Skin epidermis (tissue), 12 donors: Measurements from ENCODE around the gene EPHA6.

Source experiments
- H3K27ac ChIP-seq, 21 experiments: fragments of 200-600 bp; sonication (generic) in 11 of 21; one replicate each; pipeline ENCODE4 v1.5.0; 2020; ENCODE audit warnings: mild to moderate bottlenecking in 3 of 21, inconsistent platforms in 2 of 21, moderate library complexity in 2 of 21
- H3K4me3 ChIP-seq, 7 experiments: fragments of 200-600 bp; sonication (generic) in 2 of 7; one replicate each; pipeline ENCODE4 v1.5.0; 2020; ENCODE audit warnings: inconsistent platforms in 2 of 7, mild to moderate bottlenecking in 2 of 7, moderate library complexity in 1 of 7

EPHA6 gene

DNA sequence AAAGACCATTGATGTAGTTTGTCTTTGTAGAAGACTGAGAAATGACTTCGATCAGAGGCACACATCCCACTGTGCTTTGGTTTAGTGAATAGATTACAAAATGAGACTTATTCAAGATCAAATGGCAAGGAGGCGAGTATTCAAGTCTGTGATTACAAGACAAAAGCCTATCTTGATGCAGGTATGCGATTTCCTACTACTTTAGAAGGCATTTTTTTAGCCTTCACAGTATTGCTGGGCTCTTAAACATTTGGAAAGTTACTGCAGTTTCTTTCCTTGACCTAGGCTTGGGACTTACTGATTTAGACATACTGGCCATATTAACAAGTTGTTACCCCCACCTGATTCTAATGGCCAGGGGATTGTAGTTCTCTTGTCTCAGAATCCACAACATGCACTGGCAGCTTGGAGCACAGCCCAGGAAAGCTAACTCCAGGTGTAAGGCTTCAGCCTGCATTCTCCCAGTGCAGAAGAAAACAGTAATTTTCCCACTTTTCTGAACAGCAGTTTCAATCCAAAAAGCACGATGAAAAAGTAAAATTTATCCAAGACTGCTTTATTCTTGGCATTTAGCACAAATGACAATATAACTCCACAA is 311.6 kb downstream of the EPHA6 start:
- no peak overlapping the region for H3K4me3 ChIP-seq
- H3K27ac ChIP-seq, result no peak overlapping the region

DNA sequence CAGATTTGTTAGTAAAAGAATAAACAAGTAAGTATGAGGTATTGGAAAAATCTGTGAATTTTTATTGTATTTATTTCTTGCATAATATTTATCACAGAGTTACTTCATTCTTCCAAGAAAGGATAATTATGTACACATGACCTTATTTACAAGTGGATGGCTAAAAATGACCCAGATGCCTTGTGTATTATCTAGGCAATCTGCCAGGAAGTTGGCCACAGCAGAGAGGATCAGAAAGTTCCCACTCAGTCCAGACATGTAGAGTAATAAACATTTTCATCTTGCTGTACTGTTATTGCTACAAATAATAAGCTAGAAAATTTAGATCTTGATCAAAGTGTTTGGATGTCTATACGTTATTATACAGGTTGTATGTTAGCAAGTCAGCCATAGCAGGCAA is 317.1 kb downstream of the EPHA6 start:
- Histone ChIP-seq H3K4me3 (no peak overlapping the region), H3K27ac (no peak overlapping the region)

DNA sequence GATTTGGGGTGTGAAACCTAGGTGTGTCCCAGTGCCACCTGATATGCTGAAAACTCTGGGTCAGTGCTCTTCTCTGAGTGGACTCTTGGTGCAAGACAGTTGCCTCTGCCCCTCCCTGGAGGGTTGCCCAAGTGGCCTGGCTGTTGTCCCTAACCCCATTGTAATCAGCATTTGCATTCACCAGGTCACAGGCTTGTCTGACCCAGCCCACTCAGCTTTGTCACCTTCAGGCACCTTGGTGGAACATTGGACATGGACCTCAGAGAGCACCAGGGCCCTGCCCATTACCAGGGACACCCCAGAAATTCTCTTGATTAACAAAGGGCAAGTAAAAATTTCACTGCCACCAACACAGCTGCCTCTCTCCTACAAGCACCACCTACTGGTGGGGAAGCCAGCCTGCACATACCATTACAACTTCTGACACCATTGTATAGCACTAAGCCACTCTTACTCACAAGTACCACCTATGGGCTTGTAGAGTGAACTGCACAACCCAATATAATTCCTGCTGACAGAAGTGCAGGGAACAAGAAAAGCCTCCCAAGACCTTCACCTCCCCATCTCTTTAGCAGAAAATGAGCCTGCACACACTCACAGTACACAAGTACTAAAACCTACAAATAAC is 324.6 kb downstream of the EPHA6 start:
- no peak overlapping the region for H3K27ac ChIP-seq
- no peak overlapping the region for H3K4me3 ChIP-seq

DNA sequence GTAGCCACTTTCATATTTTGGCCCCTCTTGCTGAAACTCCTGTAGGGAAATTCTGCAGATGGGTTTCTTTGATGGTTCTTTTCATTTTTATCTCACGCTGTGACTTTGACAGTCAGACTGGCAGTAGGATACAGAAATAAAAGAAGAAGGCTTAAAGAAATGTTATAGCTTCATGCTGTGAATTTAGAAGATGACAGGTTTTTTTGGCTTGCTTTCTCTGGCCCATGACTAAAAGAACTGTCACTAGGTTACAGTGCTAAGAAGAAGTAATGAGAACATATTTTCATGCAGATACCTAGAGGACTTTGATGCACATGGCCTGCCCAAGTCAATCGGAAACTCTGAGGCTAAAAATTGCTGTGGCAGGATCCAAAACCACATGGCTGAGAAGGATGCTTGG is 334.5 kb downstream of the EPHA6 start:
- no peak overlapping the region for H3K4me3 ChIP-seq
- H3K27ac ChIP-seq, result no peak overlapping the region

DNA sequence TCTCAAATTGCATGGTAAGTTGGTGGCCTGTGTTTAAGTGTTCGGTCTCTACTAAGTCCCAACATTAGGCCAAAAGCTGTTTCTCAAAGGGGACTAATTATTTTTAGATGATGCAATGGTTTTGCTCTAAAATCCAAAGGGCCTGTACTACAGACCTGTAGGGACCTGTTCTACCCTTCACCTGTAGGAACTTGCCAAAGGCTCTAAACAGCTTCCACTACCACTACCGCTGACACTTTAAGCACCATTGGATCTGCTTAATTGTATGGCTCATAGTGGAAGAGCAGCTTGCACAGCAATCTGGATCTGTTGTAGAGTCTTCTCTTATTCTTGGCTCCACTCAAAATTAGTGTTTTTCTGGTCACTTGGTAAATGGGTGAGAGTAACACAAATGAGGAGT is 346.8 kb downstream of the EPHA6 start:
- Histone ChIP-seq H3K27ac (no peak overlapping the region), H3K4me3 (no peak overlapping the region)

DNA sequence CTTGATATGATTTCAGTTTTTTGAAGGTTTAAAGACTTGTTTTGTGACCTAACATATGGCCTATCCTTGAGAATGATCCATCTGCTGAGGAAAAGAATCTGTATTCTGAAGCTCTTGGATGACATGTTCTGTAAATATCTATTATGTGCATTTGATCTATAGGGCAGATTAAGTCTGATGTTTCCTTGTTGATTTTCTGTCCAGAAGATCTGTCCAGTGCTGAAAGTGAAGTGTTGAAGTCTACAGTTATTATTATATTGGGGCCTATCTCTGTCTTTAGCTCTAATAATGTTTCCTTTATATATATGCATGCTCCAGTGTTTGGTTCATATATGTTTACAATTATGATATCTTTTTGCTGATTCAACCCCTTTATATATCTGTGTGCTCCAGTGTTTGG is 362.8 kb downstream of the EPHA6 start:
- Histone ChIP-seq H3K4me3 (no peak overlapping the region), H3K27ac (no peak overlapping the region)

DNA sequence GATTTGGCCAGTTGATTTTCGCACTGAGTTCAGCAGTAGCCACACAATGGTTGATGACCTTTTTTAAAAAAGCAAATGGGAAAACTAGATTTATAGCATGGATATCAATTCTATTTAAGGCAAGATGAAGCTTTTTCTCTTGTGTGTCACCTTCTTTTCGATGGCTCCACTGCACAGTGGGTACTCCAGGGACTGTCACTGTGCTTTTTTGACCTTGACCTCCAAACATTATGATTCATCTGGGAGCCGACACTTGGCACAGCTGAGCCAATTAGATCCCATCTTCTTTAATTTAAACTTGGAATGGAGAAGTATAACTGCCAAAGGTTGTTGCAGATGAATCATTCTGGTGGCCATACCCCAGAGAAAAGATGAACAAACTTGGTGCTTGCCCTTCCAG is 367.3 kb downstream of the EPHA6 start:
- H3K4me3 ChIP-seq, result no peak overlapping the region
- H3K27ac ChIP-seq, result no peak overlapping the region

DNA sequence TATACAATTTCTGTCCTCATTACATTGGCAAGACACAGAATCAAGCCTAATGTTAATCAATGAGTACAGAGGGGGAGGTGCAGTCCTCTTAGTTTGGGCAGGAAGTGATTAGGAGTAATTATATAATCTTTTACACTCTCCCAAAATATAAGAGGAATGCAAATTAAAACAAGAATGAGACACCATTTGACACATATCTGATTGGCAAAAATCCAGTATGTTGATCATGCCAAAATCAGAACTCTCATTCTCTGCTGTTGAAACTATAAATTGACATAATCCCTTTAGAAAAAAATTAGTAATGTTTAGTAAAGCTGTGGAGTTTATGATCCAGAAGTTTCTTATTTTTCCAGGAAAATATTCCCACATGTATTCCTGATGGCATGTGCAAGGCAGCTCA is 373.4 kb downstream of the EPHA6 start:
- H3K4me3 ChIP-seq, result no peak overlapping the region
- H3K27ac ChIP-seq, result no peak overlapping the region

DNA sequence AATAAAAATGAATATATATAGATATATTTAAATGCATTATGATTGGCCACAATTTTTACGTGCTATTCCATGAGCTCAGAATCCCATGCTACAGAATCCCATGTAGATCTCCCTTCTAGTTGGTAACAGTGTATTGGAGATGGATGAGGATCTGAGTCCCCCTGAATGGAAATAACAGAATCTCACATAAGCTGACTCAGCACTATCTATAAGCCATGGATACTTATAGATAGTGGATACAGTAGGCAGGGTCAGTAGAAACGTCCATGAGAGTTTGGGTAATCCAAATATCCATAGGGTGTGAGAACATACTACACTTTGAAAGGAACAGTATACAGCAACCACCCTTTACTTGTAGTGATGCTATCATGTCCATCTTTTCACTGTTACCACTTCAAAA is 375.4 kb downstream of the EPHA6 start:
- Histone ChIP-seq H3K4me3 (no peak overlapping the region), H3K27ac (no peak overlapping the region)

DNA sequence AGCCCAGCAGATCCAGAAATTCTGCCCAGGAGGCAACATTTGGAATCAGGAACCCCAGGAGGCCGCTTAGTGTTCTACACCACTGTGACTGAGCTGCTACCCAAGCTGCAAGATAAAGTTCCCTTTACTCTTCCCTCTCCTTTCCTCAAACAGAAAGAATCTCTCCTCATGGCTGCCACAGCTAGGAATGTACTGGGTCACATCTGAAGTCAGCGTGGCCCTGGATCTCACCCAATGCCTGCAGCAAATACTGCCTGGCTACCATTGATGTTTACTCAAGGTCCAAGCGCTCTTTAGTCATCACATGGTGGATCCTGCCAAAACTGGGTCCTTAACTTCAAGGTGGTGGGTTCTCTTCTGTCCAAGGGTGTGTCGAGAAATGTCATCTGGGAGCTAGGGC is 382.7 kb downstream of the EPHA6 start:
- Histone ChIP-seq H3K27ac (no peak overlapping the region), H3K4me3 (no peak overlapping the region)

DNA sequence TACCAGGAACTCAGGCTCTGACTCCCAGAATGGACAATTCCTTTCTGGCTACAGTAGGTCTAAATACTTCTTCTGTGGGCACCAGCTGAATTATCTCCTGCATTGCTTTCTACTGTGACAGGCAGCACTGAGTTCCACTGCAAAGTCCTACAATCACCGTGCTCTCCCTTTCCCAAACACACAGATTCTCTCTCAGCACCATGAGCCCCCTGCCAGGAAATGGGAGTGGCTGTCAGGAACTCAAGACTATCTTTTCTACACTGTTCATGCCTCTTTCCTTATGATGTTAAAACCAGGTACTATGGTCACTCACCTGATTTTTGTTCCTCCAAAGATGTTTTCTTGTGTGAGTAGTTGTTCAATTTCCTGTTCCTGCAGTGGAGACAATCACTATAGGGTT is 383.4 kb downstream of the EPHA6 start:
- no peak overlapping the region for H3K27ac ChIP-seq
- H3K4me3 ChIP-seq, result no peak overlapping the region

DNA sequence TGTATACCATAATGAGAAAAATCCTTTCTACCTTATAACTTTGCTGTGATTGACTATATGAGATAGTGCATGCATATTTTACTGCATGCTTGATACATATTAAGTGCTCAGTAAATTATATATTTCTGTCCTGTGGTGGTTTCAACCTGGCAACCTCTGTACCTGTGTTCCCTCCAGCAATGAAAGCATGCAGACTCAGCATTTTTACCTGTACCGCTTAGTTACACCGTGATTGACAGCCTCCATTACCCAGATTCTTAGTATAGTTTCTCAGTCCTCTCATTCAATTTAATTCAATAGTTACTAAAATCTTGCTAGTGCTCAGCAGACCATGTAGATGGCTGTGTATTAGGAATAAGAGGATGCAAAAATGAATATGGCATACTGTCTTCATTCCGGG is 386.0 kb downstream of the EPHA6 start:
- Histone ChIP-seq H3K27ac (no peak overlapping the region), H3K4me3 (no peak overlapping the region)

DNA sequence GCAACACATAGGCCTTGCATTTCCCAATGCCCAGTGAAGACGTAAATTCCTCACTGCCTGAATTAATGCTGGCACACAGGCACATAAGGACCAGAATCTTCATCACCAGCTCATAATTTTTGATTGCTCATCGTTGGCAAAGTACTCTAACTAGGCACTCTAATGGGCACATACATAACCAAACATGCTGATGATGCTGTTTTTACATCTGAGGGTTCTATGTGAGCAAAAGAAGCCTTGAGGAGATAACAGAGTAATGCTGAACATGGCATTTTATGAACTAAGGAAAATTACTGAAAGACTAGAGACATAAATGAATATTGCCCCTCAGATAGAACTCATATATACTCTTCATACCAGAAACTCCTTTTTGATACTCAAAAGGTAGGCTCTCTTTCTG is 387.4 kb downstream of the EPHA6 start:
- no peak overlapping the region for H3K27ac ChIP-seq
- H3K4me3 ChIP-seq, result no peak overlapping the region

DNA sequence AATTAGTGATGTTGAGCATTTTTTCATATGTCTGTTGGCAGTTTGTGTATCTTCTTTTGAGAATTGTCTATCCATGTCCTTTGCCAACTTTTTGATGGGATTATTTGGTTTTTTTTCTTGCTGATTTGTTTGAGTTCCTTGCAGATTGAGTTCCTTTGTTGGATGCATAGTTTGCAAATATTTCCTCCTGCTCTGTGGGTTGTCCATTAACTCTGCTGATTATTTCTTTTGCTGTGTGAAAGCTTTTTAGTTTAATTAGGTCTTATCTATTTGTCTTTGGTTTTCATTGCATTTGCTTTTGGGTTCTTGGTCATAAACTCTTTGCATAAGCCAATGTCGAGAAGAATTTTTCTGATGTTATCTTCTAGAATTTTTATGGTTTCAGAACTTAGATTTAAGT is 414.6 kb downstream of the EPHA6 start:
- no peak overlapping the region for H3K4me3 ChIP-seq
- H3K27ac ChIP-seq, result no peak overlapping the region

DNA sequence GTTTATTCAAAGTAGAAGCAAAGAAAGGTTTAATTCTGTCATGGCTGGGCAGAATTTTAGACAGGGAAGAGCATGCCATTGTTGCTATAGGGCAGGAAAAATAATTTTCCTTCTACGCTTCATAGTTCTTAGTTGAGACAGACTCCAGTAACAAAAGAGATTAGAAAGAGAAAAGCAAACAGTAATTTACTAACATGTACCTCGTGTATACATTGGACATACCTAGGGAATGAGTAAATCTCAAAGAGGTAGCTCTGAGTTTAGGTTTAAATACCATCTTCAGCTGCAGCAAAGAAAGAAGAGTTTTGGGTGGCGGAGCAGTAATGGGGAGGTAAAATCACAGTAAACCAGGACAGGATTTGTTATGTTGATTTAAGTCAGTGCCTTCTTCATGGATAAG is 416.1 kb downstream of the EPHA6 start:
- no peak overlapping the region for H3K27ac ChIP-seq
- no peak overlapping the region for H3K4me3 ChIP-seq

DNA sequence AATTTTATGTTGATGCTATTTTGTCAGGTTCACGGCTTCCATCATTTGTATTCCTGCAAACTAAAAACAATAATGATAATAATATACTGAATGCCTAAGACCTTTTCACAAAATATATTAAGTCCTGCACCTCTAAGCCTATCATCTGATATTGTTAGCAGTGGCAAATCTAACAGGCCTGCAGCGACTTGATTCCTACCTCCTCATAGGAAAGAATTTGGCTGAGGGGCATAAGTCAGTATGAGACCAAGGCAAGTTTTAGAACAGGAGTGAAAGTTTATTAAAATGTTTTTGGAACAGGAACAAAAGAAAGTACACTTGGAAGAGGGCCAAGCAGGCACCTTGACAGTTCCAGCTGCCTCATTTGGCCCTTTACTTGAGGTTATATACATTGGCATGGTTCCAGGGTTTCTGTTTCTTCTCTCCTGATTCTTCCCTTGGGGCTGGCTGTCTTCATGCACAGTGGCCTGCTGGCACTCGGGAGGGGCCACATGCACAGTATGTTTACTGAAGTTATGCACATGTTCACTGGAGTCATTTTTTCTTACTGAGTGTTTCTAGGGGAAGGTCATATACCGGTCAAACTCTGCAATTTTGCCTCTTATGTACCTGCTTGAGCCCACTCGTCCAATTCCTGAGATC is 418.1 kb downstream of the EPHA6 start:
- H3K27ac ChIP-seq, result no peak overlapping the region
- no peak overlapping the region for H3K4me3 ChIP-seq

DNA sequence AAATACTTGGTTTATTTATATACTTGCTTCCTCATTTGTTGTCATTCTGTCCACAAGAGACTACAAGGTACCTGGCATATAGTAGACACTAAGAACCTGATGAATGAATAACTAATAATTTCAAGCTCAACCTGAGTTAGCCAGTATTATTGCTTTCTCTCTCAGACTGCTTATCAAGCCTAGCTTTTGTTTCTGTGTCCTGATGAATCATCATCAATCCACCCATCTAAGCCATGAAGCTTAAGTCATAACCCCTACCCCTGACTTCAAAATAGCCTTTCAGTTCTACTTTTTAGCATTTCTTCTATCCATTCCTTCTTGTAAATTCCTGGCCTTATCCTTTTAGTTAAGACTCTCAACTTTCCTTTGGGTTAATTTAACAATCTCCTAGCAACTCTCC is 420.8 kb downstream of the EPHA6 start:
- Histone ChIP-seq H3K4me3 (no peak overlapping the region), H3K27ac (peak overlapping the region in 1 of 21 experiments; percentile 12)

DNA sequence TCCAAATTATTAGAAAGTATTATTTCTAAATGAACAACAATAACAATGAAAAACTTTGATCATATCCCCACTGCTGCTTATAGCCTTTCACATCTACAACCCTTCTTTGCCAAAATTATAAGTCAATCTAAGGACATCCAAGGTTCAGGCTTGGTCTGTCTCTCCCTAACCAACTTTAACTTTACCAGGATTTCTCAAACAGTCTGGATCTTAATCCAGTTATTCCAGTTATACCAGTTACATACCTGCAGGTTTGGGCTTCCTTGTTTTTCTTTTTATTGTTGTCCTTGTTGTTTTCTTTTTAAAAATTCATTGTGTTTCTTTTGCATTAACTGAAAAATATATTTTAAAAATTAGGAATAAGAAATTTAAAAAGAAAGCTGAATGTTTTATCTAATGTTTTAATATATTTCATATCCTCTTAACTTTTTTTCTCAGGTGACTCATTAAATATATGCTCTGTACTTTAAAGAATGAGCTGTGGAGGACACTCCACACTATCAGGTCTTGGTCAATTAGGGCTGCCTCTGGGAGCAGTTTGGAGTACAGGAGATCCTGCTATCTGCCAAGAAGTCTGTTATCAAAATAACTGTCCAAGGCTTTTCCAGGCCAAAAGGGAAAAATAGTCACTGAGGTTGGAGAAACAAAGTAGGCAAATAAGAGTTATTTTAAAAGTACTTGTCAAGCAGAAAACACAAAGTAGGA is 421.4 kb downstream of the EPHA6 start:
- Histone ChIP-seq H3K4me3 (no peak overlapping the region), H3K27ac (peak overlapping the region in 1 of 21 experiments; percentile 12)

DNA sequence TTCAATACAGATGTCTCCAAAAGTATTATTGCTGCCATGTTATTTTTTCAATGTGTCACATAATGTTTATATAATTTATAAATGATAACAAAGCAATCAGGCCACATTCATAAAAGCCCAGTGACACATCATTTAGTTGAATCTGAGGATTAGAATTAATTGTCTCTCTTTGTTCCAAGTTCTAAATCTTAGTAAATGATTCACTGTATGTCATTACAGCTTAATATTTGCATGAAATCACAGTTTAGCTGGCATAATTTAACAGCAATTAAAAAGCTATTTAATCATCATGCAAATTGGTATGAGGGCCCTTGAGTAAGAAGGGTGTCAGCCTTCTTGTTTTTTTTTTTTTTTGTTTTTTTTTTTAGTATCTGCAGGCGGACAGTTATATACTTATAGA is 427.0 kb downstream of the EPHA6 start:
- no peak overlapping the region for H3K27ac ChIP-seq
- H3K4me3 ChIP-seq, result no peak overlapping the region

DNA sequence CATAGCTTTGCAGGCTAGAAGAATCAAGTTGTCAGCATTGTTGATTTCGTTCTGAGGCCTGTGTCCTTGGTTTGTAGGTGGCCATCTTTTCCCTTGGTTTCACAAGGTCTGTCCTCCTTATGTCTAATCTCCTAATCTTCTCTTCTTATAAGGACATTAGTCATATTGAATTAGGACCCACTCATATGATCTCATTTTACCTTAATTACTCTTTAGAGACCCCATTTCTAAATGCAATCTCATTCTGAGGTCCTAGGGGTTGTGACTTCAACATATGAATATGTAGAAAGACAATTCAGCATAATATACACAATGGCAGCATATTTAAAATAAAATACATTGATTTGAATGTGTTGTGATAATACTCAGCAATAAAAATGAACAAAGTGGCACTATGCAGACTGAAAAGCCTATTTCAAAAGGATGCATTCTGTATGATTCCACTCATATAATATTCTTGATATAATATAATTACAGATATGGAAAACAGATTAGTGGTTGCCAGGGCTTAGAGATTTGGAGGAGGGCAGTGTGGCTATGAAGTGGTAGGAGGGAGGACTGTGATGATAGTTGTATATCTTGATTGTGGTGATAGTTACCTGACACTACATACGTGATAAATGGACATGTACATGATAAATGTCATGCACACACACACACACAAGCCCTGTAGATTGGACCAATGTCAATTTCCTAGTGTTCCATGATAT is 431.0 kb downstream of the EPHA6 start:
- no peak overlapping the region for H3K4me3 ChIP-seq

DNA sequence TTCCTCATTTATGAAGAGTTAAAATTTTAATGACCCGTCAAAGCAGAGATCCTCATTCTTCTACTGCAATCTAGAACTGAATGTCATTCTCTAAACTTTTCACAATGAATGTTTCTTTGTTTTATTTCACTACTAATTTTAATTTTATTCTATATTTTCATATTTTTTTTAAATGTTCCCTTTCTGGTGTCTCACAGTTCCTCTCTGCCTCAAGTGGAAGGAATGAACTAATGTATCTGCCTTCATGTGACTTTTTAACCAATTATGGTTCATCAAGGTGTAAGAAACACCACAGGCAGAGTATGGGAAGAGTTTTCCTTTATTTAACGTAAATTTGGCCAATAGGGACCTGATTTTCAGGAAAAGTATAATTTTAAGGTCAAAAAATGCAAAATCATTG is 441.7 kb downstream of the EPHA6 start:
- H3K4me3 ChIP-seq, result no peak overlapping the region
- H3K27ac ChIP-seq, result no peak overlapping the region

More for the DNA sequence above, 431.0 kb downstream of the EPHA6 start:
- H3K27ac ChIP-seq, result no peak overlapping the region
